GM23248 (cell line): Measurements from ENCODE around the gene GNG5. TPM values are rescaled to one million over a fixed set of nuclear protein-coding genes. Genes with fewer than 3 reads are reported as not detected.

Experiments used
- DNase-seq: peaks from one replicate; pipeline ENCODE4 v3.0.0-alpha.2; 2015
- H2AFZ ChIP-seq: fragments of 200-600 bp; sonication (generic); 2 replicates; pipeline ENCODE4 v1.6.1; 2016; ENCODE audit warnings: antibody characterized with exemption
- H3F3A ChIP-seq: fragments of 200-600 bp; sonication (generic); 2 replicates; pipeline ENCODE4 v1.6.1; 2016; ENCODE audit warnings: mild to moderate bottlenecking, antibody characterized with exemption, mixed run types; ENCODE audit not compliant: insufficient read depth
- H3K27ac ChIP-seq: fragments of 200-600 bp; sonication (generic); 2 replicates; pipeline ENCODE4 v1.5.1; 2016; ENCODE audit warnings: mild to moderate bottlenecking
- H3K27me3 ChIP-seq: fragments of 200-600 bp; sonication (generic); replicated peaks from 2 replicates; pipeline ENCODE4 v1.6.1; 2016; ENCODE audit warnings: mild to moderate bottlenecking; ENCODE audit not compliant: insufficient read depth
- H3K36me3 ChIP-seq: fragments of 200-600 bp; sonication (generic); 2 replicates; pipeline ENCODE4 v1.6.1; 2016; ENCODE audit warnings: low read depth, mild to moderate bottlenecking
- H3K4me1 ChIP-seq: fragments of 200-600 bp; sonication (generic); 2 replicates; pipeline ENCODE4 v1.6.1; 2016; ENCODE audit warnings: mild to moderate bottlenecking; ENCODE audit not compliant: insufficient read depth
- H3K4me2 ChIP-seq: fragments of 200-600 bp; sonication (generic); one replicate; pipeline ENCODE4 v1.6.1; 2016; ENCODE audit warnings: mild to moderate bottlenecking; ENCODE audit not compliant: unreplicated experiment
- H3K4me3 ChIP-seq: fragments of 200-600 bp; sonication (generic); 2 replicates; pipeline ENCODE4 v1.5.1; 2016; ENCODE audit warnings: mild to moderate bottlenecking
- H3K79me2 ChIP-seq: fragments of 200-600 bp; sonication (generic); 2 replicates; pipeline ENCODE4 v1.6.1; 2016; ENCODE audit warnings: mild to moderate bottlenecking; ENCODE audit not compliant: insufficient read depth
- H3K9ac ChIP-seq: fragments of 200-600 bp; sonication (generic); 2 replicates; pipeline ENCODE4 v1.6.1; 2016; ENCODE audit warnings: mild to moderate bottlenecking
- H3K9me2 ChIP-seq: fragments of 200-600 bp; sonication (generic); 2 replicates; pipeline ENCODE4 v1.6.1; 2016; ENCODE audit warnings: mixed run types, mild to moderate bottlenecking, moderate library complexity; ENCODE audit not compliant: insufficient read depth
- H3K9me3 ChIP-seq: fragments of 200-600 bp; sonication (generic); one replicate; pipeline ENCODE4 v1.6.1; 2017; ENCODE audit warnings: low read depth
- H4K20me1 ChIP-seq: fragments of 200-600 bp; sonication (generic); 2 replicates; pipeline ENCODE4 v1.6.0; 2016; ENCODE audit not compliant: insufficient read depth
- EZH2 ChIP-seq: fragments of 200-600 bp; sonication (generic); IDR thresholded peaks from 2 replicates; pipeline ENCODE4 v1.6.1; 2018; ENCODE audit warnings: antibody characterized with exemption, mild to moderate bottlenecking; ENCODE audit not compliant: insufficient read depth, poor library complexity, severe bottlenecking
- EZH2phosphoT487 ChIP-seq: fragments of 200-600 bp; sonication (generic); IDR thresholded peaks from 2 replicates; pipeline ENCODE4 v1.6.1; 2018; ENCODE audit warnings: antibody characterized with exemption, moderate library complexity, mild to moderate bottlenecking, low read depth; ENCODE audit not compliant: insufficient read depth
- WGBS, 2 experiments: methylation state at CpG; one replicate each; pipeline ENCODE4 v1.1.6; 2015 to 2017; ENCODE audit warnings: low lambda C conversion rate in 2 of 2, low coverage in 1 of 2; ENCODE audit errors: missing lambda C conversion rate in 2 of 2; 5-methylcytosine and 5-hydroxymethylcytosine counted together
- in situ Hi-C: fragments of 300-500 bp; cut with MboI; formaldehyde crosslinking; loops from 2 replicates; pipeline ENCODE4 v1.15.0; 2020
- polyA plus RNA-seq: library from polyadenylated mRNA; unstranded; fragments of >200 nt; fragmentation: Nextera tagmentation; extraction: Ambion mirVana; gene quantifications from 2 replicates; pipeline ENCODE4 v1.2.1, GENCODE V29; 2016
- total RNA-seq: library from RNA; depleted of rRNA; stranded (reverse); fragments of >200 nt; shearing (Covaris generic); gene quantifications from 2 replicates; pipeline ENCODE4 v1.2.3, GENCODE V29; 2014

GNG5 gene
- total and polyA plus RNA-seq, 2 experiments from 2014 or later: 38.9 to 400 TPM

GRCh38 chr1:84478876-84479868 is 27.2 kb downstream of the GNG5 start, which contains the start of gene RPF1:
RPF1 (plus strand) TSS chr1:84479266; CDS start chr1:84479282, 16 bp downstream.
- Histone ChIP-seq H3K79me2 (peaks cover 48% of the 10 kb centered on the region), H3K27ac (peak within 1 kb of the TSS; percentile 87), H2AFZ (peak within 1 kb of the TSS; percentile 97), H3K9ac (peak within 1 kb of the TSS; percentile 87), H3K27me3 (no peaks in the 10 kb centered on the region), H3K9me3 (no peaks in the 10 kb centered on the region), H3K36me3 (peaks cover 8% of the 10 kb centered on the region), H3K4me1 (peaks cover 23% of the 10 kb centered on the region), H4K20me1 (no peaks in the 10 kb centered on the region), H3K4me3 (peak within 1 kb of the TSS; percentile 94), H3F3A (no peaks in the 10 kb centered on the region), H3K4me2 (peak within 1 kb of the TSS; percentile 95), H3K9me2 (no peaks in the 10 kb centered on the region)
- TF ChIP-seq EZH2phosphoT487 (no peak), EZH2 (no peak)
- 1 to 3% methylated on average over 51 of the region's 51 CpGs for WGBS, 2 experiments
- in situ Hi-C loops: loop anchor here (25.0 kb wide), 1 partner anchor 458 kb away; no protein-coding TSS in a partner anchor
- DNase-seq: peak; percentile 92

GRCh38 chr1:84476225-84476624 is 30.2 kb downstream of the GNG5 start:
- Histone ChIP-seq H3K4me2 (no peak overlapping the region), H3F3A (no peaks in the 10 kb centered on the region), H3K9ac (no peak overlapping the region), H3K27me3 (no peaks in the 10 kb centered on the region), H3K9me3 (no peaks in the 10 kb centered on the region), H3K9me2 (no peaks in the 10 kb centered on the region), H3K4me1 (peaks cover 12% of the 10 kb centered on the region), H3K4me3 (no peak overlapping the region), H3K79me2 (peaks cover 18% of the 10 kb centered on the region), H4K20me1 (no peaks in the 10 kb centered on the region), H3K27ac (no peak overlapping the region), H3K36me3 (no peaks in the 10 kb centered on the region), H2AFZ (no peak overlapping the region)
- WGBS, 2 experiments: 39 to 50% methylated on average over 1 of the region's 1 CpG
- no peak for DNase-seq
- in situ Hi-C loops: loop anchor here (25.0 kb wide), 1 partner anchor 461 kb away; no protein-coding TSS in a partner anchor
- TF ChIP-seq EZH2 (no peak), EZH2phosphoT487 (no peak)

DNA sequence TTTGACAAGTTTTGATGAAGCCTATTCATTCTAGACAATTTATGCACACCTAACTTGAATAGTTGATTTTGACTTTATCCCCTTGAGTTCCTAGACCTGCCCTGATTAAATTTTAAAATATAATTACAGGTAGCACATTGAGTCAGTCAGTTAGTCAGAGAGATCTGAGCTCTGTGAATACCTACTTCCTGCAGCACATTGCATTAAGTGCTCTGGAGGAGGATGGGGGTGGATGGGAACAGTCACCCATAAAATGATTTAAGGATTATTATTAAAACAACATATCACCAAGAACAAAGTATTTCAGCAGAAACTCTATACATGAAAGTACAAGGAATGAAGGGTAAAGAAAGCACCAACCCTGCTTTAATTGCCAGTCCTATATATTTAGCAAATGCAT is 39.1 kb downstream of the GNG5 start:
- Histone ChIP-seq H4K20me1 (no peaks in the 10 kb centered on the region), H3F3A (no peaks in the 10 kb centered on the region), H3K9ac (no peak overlapping the region), H3K36me3 (no peaks in the 10 kb centered on the region), H3K4me2 (no peak overlapping the region), H3K4me1 (no peaks in the 10 kb centered on the region), H2AFZ (no peak overlapping the region), H3K4me3 (no peak overlapping the region), H3K27ac (no peak overlapping the region), H3K79me2 (no peaks in the 10 kb centered on the region), H3K9me2 (no peaks in the 10 kb centered on the region), H3K9me3 (no peaks in the 10 kb centered on the region), H3K27me3 (no peaks in the 10 kb centered on the region)
- TF ChIP-seq EZH2 (no peak), EZH2phosphoT487 (no peak)
- in situ Hi-C loops: no loop called here
- DNase-seq: no peak

- H3K4me3 ChIP-seq: no peak overlapping the region
- no peak overlapping the region for H3K9ac ChIP-seq
- no peaks in the 10 kb centered on the region for H3K9me3 ChIP-seq
- no peaks in the 10 kb centered on the region for H3K9me2 ChIP-seq
- H3K4me2 ChIP-seq: no peak overlapping the region
- no peaks in the 10 kb centered on the region for H3K79me2 ChIP-seq
- DNase-seq: no peak
- no peaks in the 10 kb centered on the region for H3K36me3 ChIP-seq
- H3F3A ChIP-seq: no peaks in the 10 kb centered on the region
- no peak overlapping the region for H2AFZ ChIP-seq
- no peaks in the 10 kb centered on the region for H4K20me1 ChIP-seq
- H3K27ac ChIP-seq: no peak overlapping the region
- no peaks in the 10 kb centered on the region for H3K4me1 ChIP-seq
- TF ChIP-seq EZH2phosphoT487 (no peak), EZH2 (no peak)
- no peaks in the 10 kb centered on the region for H3K27me3 ChIP-seq
- in situ Hi-C loops: no loop called here
- WGBS, 2 experiments: 25% methylated on average over 1 of the region's 1 CpG
These were observed 44.3 kb downstream of the GNG5 start for GRCh38 chr1:84462118-84462517.
